Lower lobe of right lung (tissue), 2 donors: ENCODE data around the gene GIT2. TPM values are rescaled to one million over a fixed set of nuclear protein-coding genes. Genes with fewer than 3 reads are reported as not detected.
"Not testable (repeated sequence)": the region's sequence is repeated elsewhere in the genome, so short reads cannot be mapped to it uniquely, and the experiment has no call there.

ENCODE experiments used
- ATAC-seq, 2 donors: fragments of 200-7000 bp; cut with Tn5 transposase; one replicate each; pipeline ENCODE4 v1.9.1; 2020 to 2022; ENCODE audit warnings: mild to moderate bottlenecking in 2 of 2, moderate library complexity in 2 of 2
- DNase-seq: peaks from one replicate; pipeline ENCODE4 v3.0.0-alpha.2; 2020
- H3K27ac ChIP-seq: fragments of 200-600 bp; one replicate; pipeline ENCODE4 v1.8.0; 2022
- H3K27me3 ChIP-seq: fragments of 200-600 bp; one replicate; pipeline ENCODE4 v1.8.0; 2022; ENCODE audit warnings: low read depth
- H3K36me3 ChIP-seq: fragments of 200-600 bp; one replicate; pipeline ENCODE4 v1.8.0; 2022; ENCODE audit warnings: mild to moderate bottlenecking
- H3K4me1 ChIP-seq: fragments of 200-600 bp; one replicate; pipeline ENCODE4 v1.8.0; 2022
- H3K4me3 ChIP-seq: fragments of 200-600 bp; one replicate; pipeline ENCODE4 v1.8.0; 2022; ENCODE audit warnings: mild to moderate bottlenecking
- H3K9me3 ChIP-seq: fragments of 200-600 bp; one replicate; pipeline ENCODE4 v1.8.0; 2022
- intact Hi-C: fragments of 100-400 bp; cut with DNase I; formaldehyde crosslinking; loops from one replicate; pipeline ENCODE4 v1.11.0; 2022
- total RNA-seq: library from RNA; stranded (reverse); fragmentation: NEBNext Ultra II Directional; extraction: Animal tissue kit (Norgen Biotek cat#: 25700); gene quantifications from one replicate; pipeline ENCODE4 v1.2.1, GENCODE V29; 2021
- TF ChIP-seq, protein P1 (sequence below): fragments of 200-600 bp; IDR thresholded peaks from one replicate; pipeline ENCODE4 v1.8.0; 2022; ENCODE audit warnings: antibody characterized with exemption, mild to moderate bottlenecking
- donor health status: DM: no; HTN: yes; CAD: no; lungs with severe emphysema.

The GIT2 gene
- total RNA-seq, 1 donor from 2014 or later, result 62.2 TPM

DNA sequence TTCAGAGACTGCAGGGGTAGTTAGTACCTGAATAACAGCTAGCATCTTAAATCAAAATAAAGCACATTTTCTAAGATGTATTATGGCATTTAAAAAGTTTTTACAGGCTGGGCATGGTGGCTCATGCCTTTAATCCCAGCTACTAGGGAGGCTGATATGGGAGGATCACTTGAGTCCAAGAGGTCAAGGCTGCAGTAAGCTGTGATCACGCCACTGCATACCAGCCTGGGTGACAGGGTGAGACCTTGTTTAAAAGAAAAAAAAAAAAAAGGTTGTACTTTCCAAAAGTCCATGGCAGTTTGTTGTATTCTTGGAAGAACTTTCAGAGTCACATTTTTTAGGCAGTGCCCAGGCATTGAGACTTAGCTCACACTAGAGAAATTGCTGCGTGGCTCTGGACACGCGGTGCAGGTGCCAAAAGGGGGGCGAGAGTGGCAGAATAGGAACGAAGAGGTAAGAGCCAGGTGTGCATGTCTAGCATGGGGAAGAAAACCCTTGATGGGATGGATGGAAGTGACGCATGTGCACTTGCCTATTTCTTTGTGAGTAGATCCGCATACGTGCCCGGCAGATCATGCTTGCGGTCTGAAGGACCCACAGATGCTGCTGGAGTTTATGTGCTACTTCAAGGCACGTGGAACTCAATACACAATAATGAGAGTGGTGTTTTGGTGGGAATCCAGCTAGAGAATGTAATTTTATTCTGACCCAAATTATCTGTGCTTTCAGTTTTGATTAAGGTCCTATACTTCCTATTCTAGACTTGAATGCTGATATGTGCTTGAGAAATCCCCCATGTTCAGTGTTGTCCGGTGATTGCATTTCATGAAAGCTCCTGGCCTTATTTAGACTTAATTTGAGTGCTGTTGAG, 14.9 kb upstream of the GIT2 start:
- no peaks in the 10 kb centered on the region for H3K9me3 ChIP-seq
- H3K4me3 ChIP-seq, result no peak overlapping the region
- no peak overlapping the region for H3K27ac ChIP-seq
- intact Hi-C loops, result no loop called here
- peaks cover 20% of the 10 kb centered on the region for H3K4me1 ChIP-seq
- TF ChIP-seq, protein P1, sequence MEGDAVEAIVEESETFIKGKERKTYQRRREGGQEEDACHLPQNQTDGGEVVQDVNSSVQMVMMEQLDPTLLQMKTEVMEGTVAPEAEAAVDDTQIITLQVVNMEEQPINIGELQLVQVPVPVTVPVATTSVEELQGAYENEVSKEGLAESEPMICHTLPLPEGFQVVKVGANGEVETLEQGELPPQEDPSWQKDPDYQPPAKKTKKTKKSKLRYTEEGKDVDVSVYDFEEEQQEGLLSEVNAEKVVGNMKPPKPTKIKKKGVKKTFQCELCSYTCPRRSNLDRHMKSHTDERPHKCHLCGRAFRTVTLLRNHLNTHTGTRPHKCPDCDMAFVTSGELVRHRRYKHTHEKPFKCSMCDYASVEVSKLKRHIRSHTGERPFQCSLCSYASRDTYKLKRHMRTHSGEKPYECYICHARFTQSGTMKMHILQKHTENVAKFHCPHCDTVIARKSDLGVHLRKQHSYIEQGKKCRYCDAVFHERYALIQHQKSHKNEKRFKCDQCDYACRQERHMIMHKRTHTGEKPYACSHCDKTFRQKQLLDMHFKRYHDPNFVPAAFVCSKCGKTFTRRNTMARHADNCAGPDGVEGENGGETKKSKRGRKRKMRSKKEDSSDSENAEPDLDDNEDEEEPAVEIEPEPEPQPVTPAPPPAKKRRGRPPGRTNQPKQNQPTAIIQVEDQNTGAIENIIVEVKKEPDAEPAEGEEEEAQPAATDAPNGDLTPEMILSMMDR, result no peak
- H3K36me3 ChIP-seq, result peaks cover 34% of the 10 kb centered on the region
- ATAC-seq, result peak; percentile 22 to 28
- no peak for DNase-seq
- H3K27me3 ChIP-seq, result no peaks in the 10 kb centered on the region

DNA sequence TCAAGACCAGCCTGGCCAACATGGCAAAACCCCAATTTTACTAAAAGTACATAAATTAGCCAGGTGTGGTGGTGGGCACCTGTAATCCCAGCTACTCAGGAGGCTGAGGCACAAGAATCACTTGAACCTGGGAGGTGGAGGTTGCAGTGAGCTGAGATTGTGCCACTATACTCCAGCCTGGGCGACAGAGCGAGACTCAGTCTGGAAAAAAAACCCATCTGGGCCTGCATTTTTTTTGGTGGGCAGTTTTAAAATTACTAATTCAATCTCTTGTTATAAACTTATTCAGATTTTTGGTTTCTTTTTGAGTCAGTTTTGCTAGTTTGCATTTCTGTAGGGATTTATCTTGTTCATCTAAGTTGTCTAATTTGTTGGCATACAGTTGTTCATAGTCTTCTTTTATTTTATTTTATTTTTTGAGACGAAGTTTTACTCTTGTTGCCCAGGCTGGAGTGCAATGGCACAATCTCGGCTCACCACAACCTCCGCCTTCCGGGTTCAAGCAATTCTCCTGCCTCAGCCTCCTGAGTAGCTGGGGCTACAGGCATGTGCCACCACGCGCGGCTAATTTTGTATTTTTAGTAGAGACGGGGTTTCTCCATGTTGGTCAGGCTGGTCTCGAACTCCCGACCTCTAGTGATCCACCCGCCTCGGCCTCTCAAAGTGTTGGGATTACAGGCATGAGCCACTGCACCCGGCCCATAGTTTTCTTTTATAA, 12.7 kb upstream of the GIT2 start:
- H3K4me3 ChIP-seq, H3K27me3 ChIP-seq, intact Hi-C loops, ATAC-seq, DNase-seq, H3K27ac ChIP-seq, H3K9me3 ChIP-seq: not testable (repeated sequence)
- peaks cover 12% of the 10 kb centered on the region for H3K36me3 ChIP-seq
- peaks cover 20% of the 10 kb centered on the region for H3K4me1 ChIP-seq

DNA sequence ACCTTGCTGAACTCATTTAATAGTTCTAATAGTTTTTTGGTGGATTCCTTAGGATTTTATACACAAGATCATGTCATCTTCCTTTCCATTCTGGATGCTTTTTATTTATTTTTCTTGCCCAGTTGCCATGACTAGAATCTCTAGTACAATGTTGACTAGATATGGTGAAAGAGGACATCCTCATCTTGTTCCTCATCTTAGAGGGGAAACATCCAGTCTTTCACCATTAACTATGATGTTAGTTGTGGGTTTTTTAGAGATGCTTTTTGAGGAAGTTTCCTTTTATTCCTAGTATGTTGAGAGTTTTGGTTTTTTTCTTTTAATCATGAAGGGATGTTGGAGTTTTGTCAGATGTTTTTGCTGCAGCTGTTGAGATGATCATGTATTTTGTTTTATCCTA, 11.7 kb upstream of the GIT2 start:
- Histone ChIP-seq H3K27me3 (no peaks in the 10 kb centered on the region), H3K27ac (no peak overlapping the region), H3K36me3 (peaks cover 2% of the 10 kb centered on the region), H3K4me1 (peaks cover 29% of the 10 kb centered on the region), H3K4me3 (no peak overlapping the region), H3K9me3 (no peaks in the 10 kb centered on the region)
- TF ChIP-seq, protein P1, result no peak
- intact Hi-C loops, result no loop called here
- no peak for DNase-seq
- ATAC-seq, result peak in 1 of 2 donors; percentile 57

DNA sequence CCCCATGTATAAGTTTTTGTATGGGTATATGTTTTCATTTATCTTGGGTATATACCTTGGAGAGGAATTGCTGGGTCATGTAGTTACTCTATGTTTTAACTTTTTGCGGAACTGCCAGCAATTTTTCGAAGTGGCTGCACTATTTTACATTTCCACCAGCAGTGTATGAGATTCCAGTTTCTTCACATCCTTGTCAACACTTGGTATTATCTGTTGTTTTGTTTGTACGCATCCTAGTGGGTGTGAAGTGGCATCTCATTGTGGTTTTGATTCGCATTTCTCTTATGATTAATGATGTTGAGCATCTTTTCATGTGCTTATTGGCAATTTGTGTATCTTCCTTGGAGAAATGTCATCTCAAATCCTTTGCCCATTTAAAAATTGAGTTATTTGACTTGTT, 9.9 kb upstream of the GIT2 start:
- intact Hi-C loops, result no loop called here

DNA sequence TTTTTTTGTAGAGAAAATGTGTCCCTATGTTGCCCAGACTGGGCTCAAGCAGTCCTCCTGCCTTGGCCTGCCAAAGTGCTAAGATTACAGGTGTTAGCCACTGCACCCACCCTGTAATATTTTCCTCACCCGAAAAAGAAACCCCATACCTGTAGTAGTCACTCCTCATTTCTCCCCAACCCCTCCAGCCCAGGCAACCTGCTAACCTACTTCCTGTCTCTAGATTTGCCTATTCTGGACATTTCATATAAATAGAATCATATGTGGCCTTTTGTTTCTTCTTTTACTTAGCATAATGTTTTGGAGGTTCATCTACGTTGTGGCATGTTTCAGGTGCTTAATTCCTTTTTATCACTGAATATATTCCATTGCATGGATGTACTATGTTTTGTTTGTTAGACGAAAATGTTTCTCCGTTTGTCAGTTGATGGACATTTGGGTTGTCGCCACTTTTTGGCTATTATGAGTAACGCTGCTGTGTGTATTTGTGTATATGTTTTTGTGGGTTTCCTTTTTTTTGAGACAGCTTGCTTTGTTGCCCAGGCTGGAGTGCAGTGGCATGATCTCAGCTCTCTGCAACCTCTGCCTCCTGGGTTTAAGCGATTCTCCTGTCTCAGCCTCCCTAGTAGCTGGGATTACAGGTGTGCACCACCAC, 9.3 kb upstream of the GIT2 start:
- DNase-seq (no peak), ATAC-seq (no peak)
- Histone ChIP-seq H3K27ac (no peak overlapping the region), H3K27me3 (no peaks in the 10 kb centered on the region), H3K4me3 (no peak overlapping the region), H3K36me3 (no peaks in the 10 kb centered on the region), H3K9me3 (no peaks in the 10 kb centered on the region), H3K4me1 (peaks cover 40% of the 10 kb centered on the region)
- TF ChIP-seq, protein P1, result no peak
- intact Hi-C loops, result no loop called here

More for the DNA sequence above, 9.9 kb upstream of the GIT2 start:
- TF ChIP-seq, protein P1, result no peak
- Histone ChIP-seq H3K27ac (no peak overlapping the region), H3K4me1 (peaks cover 33% of the 10 kb centered on the region), H3K27me3 (no peaks in the 10 kb centered on the region), H3K9me3 (no peaks in the 10 kb centered on the region), H3K36me3 (no peaks in the 10 kb centered on the region), H3K4me3 (no peak overlapping the region)
- no peak for ATAC-seq
- DNase-seq, result no peak
